Femur (tissue), 1 donor: ENCODE measurements around the gene PRKCG.

ENCODE experiments used
- DNase-seq: peaks from one replicate; pipeline ENCODE4 v3.0.0-alpha.2; 2017

PRKCG gene

DNA sequence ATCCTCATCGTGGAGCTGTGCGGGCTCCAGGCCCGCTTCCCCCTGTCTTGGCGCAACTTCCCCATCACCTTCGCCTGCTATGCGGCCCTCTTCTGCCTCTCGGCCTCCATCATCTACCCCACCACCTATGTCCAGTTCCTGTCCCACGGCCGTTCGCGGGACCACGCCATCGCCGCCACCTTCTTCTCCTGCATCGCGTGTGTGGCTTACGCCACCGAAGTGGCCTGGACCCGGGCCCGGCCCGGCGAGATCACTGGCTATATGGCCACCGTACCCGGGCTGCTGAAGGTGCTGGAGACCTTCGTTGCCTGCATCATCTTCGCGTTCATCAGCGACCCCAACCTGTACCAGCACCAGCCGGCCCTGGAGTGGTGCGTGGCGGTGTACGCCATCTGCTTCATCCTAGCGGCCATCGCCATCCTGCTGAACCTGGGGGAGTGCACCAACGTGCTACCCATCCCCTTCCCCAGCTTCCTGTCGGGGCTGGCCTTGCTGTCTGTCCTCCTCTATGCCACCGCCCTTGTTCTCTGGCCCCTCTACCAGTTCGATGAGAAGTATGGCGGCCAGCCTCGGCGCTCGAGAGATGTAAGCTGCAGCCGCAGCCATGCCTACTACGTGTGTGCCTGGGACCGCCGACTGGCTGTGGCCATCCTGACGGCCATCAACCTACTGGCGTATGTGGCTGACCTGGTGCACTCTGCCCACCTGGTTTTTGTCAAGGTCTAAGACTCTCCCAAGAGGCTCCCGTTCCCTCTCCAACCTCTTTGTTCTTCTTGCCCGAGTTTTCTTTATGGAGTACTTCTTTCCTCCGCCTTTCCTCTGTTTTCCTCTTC is 8.0 kb upstream of the PRKCG start:
- DNase-seq: no peak

DNA sequence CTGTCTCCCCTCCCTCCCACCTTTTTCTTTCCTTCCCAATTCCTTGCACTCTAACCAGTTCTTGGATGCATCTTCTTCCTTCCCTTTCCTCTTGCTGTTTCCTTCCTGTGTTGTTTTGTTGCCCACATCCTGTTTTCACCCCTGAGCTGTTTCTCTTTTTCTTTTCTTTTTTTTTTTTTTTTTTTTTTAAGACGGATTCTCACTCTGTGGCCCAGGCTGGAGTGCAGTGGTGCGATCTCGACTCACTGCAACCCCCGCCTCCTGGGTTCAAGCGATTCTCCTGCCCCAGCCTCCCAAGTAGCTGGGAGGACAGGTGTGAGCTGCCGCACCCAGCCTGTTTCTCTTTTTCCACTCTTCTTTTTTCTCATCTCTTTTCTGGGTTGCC is 7.4 kb upstream of the PRKCG start:
- no peak for DNase-seq

DNA sequence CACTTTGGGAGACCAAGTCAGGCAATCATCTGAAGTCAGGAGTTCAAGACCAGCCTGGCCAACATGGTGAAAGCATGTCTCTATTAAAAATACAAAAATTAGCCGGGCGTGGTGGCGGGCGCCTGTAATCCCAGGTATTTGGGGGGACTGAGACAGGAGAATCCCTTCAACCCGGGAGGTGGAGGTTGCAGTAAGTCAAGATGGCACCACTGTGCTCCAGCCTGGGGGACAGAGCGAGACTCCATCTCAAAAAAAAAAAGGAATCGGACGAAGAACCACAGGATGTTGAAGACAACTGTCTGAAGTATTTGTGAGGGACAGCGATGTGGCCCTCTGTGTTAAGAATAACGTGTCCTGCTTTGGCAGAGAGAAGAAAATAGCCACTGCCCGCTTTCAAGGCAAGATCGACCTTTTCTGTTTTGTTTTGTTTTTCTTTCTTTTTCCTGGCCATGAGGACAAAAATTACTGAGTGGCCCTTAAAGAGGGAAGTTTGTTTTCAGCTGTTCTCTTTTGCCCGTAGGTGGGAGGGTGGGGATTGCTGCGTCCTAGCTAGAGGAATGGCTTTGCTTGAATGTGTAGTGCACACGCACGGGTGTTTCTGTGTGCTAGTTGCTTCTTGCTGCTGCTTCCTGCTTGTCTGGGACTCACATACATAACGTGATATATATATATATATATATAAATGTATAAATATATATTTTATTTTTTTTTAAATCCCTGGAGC is 6.2 kb upstream of the PRKCG start:
- no peak for DNase-seq

DNA sequence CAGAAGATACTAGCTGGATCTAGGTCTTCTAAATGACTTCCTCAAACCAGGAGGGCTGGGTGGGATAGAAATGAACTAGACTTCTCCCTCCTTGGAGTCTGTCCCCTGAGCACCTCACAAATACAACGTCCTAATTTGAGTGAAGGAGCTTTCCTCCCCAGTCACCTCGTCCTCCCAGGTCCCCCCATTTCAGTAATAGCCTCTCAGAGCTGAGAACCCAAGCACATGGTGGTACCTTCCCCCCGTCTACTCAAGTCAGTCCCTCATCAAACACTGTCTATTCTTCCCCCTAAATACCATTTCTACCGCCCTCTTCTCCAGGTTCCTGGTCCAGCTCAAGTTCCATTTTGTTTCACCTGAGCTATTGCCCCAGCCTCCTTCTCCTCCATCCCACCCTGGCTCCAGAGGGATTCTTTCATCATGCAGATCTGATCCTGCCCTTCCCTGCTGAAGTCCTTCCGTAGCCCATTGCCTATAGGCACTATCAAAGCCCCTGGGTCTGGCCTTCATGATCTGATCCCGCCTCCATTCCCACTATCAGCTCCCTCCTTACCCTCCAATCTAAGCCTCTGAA is 5.3 kb upstream of the PRKCG start:
- no peak for DNase-seq

DNA sequence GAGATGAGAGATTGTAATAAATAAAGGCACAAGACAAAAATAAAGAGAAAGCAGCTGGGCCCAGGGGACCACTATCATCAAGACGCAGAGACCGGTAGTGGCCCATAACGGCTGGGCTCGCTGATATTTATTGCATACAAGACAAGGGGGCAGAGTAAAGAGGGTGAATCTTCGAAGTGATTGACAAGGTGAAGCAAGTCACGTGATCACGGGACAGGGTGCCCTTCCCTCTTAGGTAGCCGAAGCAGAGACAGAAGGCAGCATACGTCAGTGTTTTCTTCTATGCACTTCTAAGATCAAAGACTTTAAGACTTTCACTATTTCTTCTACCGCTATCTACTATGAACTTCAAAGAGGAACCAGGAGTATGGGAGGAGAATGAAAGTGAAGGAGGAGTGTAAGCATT is 4.6 kb upstream of the PRKCG start:
- DNase-seq: no peak

DNA sequence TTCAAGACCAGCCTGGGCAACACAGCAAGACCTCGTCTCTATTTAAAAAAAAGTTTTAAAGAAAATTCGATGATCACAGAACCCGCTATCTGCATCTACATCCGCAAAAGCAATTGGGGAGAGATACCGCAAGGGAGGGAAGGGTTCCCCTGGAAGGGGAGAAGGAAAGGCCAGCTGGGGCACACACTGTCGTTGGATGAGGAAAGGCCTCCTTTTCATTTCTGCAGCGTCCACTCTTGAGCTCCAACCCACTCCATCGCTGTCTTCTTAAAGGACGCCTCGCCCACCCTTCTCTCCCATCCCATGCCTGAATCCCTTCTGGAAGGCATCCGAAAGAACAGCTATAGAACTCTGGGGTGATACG is 3.2 kb upstream of the PRKCG start:
- no peak for DNase-seq

DNA sequence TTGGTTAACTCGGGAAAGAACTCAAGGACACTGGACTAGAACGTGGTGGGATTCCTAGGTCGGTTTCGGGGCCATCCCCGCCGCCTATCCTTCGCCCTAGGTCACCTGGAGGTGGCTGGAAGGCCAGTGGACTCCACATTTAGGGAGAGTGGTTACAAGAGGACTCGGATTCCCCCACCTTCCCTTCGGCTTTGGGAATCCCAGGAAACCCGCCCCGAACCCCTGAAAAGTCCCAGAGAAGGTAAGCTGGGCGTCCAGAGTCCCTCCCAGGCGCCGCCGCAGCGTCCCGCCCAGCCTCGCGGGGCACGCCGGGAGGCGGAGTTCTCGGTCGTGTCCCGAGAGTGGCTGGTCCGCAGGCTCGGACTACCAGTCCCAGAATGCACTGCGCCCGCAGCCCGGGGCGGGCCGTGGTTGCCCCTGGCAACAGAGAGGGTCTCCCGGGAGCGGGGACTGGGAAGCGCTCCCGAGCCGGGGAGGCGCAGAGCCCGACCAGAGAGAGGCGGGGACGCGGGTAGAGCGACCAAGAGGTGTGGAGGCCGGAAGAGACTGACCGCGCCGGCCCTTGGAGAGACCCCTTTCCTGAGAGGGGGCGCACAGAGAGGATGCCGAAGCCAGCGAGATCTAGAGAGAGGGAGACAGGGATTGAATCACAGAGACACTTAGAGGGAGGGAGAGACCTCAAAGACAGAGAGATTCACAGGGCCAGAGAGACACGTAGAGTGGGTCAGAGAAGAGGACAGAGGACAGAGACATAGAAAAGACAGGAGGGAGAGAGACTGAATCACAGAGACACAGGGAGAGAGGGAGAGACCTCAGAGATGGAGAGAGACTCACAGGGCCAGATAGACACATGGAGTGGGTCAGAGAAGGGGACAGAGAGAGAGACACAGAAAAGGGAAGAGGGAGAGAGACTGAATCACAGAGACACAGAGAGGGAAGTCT is 2.6 kb upstream of the PRKCG start:
- DNase-seq: peak; percentile 98

DNA sequence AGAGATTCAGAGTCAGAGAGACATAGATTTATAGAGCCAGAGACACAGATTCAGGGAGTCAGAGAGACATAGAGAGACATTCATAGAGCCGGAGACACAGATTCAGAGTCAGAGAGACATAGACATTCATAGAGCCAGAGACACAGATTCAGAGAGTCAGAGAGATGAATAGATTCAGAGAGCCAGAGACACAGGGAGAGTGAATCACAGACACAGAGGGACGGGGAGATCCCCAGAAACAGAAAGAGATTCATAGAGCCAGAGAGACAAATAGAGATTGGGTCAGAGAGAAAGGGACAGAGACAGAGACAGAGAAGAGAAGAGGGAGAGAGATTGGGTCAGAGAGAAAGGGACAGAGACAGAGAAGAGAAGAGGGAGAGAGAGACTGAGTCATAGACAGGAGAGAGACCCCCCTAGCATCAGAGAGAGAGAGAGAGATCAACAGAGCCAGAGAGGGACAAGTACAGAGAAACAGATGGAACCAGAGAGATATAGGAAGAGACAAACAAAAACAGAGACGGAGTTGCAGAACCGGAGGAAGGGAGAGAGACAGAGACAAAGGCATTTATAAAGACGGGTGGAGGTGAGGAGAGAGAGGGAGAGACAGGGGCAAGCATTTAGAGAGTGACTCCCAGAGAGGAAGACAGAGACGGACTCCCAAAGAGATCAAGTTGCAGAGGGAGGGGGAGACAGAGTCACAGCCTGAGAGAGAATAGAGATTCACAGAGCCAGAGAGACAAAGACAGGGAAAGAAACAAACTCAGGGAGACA is 1.1 kb upstream of the PRKCG start:
- DNase-seq: no peak

DNA sequence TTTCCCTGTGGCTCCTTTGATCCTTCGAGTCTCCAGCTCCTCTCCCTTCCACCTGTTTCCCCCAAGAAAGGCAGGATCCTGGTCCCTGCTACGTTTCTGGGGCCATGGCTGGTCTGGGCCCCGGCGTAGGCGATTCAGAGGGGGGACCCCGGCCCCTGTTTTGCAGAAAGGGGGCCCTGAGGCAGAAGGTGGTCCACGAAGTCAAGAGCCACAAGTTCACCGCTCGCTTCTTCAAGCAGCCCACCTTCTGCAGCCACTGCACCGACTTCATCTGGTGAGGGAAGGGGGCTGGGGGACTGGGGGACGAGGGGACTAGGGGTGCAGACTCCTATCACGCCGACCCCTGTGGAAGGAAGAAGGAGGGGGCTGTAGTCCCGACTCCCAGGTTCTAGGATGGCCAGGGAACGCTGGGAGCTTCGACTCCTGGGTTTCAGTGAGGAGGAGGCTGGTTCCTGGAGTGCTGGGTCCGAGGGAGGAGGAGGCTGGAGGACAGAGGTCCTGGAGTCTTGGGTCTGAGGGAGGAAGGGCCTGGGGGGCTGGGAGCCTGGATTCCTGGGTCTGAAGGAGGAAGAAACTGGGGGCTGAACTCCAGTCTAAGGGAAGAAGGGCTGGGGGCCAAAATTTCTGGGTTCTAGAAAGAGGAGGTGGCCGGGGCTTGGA is 524 bp downstream of the PRKCG start:
- no peak for DNase-seq

DNA sequence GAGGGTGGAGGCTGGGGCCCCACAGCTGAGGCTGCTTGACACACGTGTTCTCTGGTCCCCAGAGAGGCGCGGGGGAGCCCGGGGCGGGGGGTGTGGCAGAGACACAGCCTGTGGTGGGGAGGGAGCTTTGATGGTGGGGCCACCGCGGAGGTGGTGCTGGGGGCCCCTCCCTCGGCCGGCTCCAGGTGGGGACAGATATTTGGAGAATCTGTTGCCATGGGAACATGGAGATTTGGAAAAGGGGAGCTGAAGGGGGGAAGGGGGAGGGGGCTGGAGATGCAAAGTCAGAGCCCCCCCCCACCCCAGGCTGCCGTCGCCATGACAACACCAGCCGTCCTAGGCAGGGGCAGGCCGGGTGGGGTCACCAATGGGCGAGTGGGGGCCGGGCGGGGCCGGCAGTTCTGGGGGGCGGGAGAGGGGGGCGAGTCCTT is 1.2 kb downstream of the PRKCG start:
- peak; percentile 52 for DNase-seq

DNA sequence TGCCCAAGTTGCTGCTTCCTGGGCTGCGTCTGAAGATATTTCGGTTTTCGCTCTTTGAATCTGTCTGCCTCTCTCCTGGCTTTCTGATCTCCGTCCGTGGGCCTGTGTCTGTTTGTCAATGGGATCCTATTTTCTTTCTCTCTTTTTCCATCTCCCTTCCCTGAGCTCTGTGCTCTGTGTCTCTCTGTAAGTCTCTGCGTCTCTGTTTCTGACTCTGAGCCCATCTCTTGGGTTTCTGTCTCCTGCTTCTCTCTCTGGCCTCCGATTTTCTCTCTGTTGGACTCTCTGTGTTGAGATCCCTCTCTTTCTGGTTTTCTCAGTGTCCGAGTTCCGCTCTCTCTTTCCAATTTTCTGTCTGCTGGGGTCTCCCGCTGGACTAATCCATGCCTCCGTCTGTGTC is 1.7 kb downstream of the PRKCG start:
- DNase-seq: no peak

DNA sequence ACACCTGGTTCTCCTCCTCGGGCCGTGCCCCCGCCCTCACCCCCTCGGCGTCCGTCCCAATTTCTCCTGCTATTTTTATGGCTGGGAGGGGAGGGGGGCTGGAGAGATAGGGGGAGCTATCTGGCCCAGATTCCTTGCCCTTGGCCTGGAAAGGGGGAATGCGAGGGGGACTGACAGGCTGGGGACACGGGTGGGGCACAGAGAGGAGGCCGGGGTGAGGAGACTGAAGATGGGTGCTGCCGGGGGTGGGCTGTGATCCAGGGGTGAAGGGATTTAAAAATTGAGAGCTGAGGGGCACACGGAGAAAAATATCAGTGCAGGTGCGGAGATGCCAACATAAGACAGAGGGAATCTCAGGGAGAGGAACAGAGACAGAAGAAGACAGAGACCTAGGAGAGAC is 2.3 kb downstream of the PRKCG start:
- DNase-seq: no peak

DNA sequence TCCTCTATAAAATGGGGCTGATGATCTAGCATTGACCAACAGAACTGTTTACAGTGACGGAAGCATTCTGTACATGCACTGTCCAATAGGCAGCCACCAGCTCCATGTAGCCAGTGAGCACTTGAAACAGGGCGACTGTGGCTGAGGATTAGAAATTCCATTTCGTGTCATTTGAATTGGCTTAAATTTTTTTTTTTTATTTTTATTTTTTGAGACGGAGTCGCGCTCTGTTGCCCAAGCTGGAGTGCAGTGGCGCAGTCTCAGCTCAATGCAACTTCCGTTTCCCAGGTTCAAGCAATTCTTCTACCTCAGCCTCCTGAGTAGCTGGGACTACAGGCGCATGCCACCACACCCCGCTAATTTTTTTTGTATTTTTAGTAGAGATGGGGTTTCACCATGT is 3.0 kb downstream of the PRKCG start:
- no peak for DNase-seq

DNA sequence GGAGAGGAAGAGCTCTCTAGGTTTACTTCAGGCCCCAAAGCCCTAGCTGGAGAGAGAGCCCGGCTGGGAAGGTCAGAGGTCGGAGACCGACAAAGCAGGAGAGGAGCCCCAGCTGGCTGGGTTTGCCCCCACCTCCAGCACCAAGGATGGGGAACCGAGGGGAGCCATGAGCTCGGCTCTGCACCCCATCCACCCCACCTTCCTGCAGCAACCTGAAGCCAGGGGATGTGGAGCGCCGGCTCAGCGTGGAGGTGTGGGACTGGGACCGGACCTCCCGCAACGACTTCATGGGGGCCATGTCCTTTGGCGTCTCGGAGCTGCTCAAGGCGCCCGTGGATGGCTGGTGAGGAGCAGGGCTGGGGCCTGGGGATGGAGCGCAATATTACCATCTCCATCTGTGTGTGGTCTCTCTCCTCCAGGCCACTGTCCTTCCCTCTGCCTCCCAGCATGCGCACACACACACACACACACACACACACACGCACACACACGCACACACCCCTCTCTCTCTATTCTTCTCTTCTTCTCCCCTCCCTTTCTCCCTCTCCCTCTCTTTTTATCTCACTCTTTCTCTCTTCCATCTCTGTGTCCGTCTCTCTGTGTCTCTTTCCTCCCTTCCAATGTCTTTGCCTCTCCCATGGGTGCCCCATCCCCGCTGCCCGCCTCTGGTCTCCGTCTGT is 10.4 kb downstream of the PRKCG start:
- DNase-seq: no peak

DNA sequence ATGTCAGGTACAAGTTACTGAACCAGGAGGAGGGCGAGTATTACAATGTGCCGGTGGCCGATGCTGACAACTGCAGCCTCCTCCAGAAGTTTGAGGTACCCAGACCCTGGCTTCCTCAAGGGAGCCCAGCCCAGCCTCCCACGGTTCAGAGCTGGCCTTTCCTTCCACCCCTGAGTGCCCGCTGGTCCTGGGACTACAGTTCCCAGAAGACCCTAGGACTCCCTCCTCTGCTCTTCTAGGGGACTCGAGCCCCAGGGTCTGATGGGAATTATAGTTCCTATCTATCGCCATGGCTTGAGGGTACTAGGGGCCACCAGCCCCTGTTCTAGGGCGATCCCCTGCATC is 11.0 kb downstream of the PRKCG start:
- DNase-seq: no peak

DNA sequence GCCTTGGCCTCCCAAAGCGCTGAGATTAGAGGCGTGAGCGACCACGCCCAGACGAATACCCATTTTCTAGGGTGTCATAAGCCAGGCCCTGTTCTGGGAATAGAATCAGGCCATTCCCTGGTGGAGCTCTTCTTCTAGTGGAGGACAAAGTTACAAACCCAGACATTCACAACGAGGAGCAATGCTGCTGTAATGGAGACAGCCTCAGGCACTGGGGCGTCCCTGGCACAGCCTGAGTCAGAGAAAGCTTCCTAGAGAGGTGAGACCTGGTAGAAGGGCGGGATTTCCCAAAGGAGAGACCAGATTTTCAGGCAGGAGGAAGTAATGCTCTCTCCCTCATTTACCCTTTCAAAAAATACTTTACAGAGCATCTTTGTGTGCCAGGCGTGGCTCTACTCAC is 12.7 kb downstream of the PRKCG start:
- no peak for DNase-seq

DNA sequence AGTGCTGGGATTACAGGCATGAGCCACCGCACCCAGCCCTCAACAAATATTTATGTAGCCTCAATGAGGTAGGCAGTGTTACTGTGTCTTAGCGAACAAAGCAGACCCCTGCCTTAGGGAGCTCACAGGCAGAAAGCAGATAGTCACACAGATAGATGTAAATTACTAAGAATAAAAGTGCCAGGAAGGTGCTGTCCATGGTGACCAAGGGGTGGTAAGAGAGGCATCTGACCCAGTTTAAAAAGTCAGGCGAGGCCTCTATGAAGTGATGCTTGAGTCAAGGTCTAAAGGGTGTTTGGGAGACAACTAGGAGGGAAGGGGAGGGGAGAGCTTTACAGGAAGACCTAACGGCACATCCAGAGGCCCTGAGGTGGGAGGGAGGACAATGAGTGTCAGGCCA is 14.7 kb downstream of the PRKCG start:
- no peak for DNase-seq

DNA sequence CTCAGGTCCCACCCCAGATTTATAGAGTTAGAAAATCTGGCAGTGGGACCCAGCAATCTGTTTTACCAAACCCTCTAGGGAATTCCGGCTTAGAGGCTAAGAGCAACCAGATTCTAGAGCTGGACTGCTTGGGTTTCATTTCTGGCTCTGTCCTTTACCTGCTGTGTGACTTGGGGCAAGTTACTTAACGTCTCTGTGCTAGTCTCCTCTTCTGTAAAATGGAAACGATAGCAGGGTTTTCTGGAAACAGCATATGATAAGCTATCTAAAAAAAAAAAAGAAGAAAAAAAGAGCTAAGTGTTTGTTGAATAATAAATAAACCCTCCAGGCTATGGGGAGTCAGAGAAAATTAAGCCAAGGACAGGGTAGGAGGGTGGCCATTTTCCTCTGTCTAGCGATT is 15.5 kb downstream of the PRKCG start:
- no peak for DNase-seq

DNA sequence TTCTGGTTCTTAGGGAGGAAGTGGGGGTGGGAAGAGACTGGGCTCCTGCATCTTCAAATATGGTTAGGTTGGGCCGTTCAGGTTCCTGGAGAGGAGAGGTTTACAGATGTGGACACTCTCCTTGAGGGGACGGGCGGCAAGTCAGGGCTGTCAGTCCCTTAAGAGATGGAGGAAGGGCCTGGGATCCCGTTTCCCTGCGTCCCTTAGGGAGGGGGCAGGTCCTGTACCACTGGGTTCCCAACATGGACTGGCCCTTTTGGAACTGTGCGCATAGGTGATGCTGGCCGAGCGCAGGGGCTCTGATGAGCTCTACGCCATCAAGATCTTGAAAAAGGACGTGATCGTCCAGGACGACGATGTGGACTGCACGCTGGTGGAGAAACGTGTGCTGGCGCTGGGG is 16.2 kb downstream of the PRKCG start:
- DNase-seq: no peak

DNA sequence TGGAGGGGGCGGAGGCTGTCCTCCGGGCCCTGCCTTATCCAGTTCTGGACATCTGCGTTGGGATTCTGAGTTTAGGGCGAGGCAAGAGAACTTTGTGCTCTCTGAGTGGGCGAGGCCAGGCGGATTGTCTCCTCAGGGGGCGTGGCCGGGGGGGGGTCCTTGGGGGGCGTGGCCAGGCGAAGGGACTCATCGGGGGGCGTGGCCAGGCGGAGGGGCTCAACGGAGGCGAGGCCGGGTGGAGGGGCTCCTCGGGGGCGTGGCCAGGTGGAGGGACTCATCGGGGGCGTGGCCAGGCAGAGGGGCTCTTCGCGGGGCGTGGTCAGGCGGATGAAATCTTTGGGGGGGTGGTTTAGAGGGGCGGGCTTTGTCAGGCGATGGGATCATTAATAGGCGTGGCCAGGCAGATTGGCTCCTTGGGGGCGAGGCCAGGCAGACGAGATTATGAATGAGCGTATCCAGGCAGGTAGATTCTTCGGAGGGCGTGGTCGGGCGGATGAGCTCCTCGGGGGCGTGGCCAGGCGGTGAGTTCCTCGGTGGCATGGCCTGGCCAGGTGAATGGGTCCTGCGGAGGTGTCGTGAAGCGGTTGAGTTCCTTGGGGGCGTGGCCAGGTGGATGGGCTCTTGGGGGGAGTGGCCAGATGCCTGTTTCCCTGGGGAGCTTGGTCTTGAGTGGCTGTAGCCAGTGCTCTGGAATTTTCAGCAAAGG is 16.8 kb downstream of the PRKCG start:
- DNase-seq: no peak
